SKM-1 treated with dmso at 0.1 percent for 144 hours (cell line): ENCODE data around the gene CIAO2B.
"Not testable (repeated sequence)": the region's sequence is repeated elsewhere in the genome, so short reads cannot be mapped to it uniquely, and the experiment has no call there.

Experiments used
- DNase-seq: peaks from one replicate; lab custom pipeline; 2025; ENCODE audit not compliant: unreplicated experiment; lab: John Stamatoyannopoulos, UW

The CIAO2B gene

DNA sequence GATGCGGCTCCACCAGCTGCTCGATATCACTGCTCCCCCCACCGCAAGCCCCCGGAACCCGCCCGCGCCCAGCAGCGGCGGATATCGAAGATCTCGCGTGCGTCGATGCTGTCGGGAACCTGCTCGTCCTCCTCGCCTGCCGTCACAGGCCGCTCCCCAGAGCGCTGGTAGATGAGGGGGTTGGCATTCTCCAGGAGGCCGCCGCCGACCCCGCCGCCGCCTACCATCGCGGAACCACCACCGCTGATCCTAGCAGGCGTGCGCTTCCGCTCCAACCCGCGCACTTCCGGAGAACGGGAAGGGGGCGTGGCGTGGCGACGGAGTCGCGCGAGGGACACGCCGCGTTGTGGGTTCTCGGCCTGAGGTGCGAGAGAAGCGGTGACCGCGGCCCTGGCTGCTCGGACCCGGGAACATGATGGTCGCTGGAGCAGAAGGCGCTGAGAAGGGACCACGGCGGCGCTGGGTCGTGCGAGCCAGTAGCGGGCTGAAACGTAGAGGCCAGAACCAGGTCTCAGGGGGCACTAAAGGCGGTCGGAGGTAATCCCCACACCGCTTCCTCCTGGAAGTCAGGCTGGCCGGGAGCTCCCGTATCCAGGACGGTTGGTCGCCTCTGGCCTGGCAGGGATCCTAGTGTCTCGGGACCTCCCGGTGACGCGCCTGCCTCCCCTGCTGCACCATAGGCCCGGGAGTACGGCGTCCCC is at the start of gene CIAO2B:
Gene CIAO2B (minus strand): TSS at position 265 of the 701 bp plus-strand sequence. CDS start 38 bp downstream, at position 227.
- DNase-seq = peak; percentile 68

- DNase-seq = no peak
These were observed 48.8 kb upstream of the CIAO2B start for GRCh38 chr16:66983033-66983432.

- no peak for DNase-seq
These were observed 45.0 kb upstream of the CIAO2B start for GRCh38 chr16:66979011-66979717.

DNA sequence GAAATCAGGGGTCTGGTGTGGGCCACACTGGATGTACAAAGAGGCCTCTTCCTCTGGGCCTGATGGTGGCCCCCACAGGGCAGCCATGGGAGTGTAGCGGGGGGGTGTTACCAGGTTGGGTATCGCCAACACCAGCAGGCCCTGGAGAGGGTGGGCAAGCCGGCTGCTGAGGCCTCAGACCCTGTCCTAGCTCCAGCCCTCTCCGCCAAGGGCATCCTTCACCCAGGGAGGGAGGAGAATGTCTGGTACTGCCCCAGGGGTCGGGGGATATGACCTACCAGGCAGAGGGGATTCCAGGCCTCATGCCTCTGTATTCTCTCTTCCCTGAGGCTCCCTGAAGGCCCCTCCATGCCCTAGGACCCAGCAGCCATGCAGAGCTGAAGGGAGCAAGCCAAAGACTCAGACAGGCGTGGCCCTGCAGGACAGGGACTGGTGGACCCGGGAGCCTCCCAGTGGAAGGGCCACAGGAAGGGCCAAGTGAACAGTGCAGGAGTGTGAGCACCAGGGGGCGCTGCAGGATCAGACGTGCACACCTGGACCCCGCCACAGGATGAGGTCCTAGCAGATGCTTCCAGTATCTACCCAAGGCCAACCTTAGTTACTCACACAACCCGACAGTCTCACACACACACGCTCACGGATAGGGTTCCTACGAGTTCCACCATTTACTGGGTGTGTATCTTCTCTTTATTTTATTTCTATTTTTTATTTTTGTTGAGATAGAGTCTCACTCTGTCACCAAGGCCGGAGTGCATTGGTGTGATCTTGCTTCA is 43.3 kb upstream of the CIAO2B start:
- DNase-seq = peak; percentile 75

DNA sequence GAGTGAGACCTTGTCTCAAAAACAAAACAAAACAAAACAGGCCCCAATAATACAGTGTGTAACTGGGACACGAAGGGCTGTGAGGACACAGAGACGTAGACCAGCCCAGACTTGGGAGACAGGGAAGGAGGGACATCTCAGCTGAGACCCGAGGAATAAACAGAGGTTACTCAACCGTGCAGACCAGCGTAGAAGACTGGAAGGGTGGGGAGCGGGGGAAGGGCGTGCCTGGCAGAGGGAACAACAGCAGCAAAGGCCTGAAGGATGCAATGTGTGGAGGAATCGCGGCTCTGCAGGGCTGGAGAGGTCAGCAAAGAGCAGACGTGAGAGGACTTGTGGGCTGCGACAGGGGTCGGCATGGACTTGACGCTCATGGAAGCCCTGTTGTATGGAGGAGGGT is 42.5 kb upstream of the CIAO2B start:
- no peak for DNase-seq

- DNase-seq = no peak
These were observed 41.2 kb upstream of the CIAO2B start for GRCh38 chr16:66975302-66975893.

- DNase-seq = not testable (repeated sequence)
These were observed 40.7 kb upstream of the CIAO2B start for GRCh38 chr16:66974932-66975246.

DNA sequence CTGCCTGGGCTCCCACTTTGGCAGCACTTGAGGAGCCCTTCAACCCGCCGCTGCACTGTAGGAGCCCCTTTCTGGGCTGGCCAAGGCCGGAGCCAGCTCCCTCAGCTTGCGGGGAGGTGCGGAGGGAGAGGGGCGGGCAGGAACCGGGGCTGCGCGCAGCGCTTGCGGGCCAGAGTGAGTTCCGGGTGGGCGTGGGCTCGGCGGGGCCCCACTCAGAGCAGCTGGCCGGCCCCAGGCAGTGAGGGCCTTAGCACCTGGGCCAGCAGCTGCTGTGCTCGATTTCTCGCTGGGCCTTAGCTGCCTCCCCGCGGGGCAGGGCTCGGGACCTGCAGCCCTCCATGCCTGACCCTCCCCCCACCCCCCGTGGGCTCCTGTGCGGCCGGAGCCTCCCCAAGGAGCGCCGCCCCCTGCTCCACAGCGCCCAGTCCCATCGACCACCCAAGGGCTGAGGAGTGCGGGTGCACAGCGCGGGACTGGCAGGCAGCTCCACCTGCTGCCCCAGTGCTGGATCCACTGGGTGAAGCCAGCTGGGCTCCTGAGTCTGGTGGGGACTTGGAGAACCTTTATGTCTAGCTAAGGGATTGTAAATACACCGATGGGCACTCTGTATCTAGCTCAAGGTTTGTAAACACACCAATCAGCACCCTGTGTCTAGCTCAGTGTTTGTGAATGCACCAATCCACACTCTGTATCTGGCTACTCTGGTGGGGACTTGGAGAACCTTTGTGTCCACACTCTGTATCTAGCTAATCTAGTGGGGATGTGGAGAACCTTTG is 40.1 kb upstream of the CIAO2B start:
- DNase-seq = not testable (repeated sequence)

GRCh38 chr16:66973716-66974115 is 39.5 kb upstream of the CIAO2B start:
- no peak for DNase-seq

DNA sequence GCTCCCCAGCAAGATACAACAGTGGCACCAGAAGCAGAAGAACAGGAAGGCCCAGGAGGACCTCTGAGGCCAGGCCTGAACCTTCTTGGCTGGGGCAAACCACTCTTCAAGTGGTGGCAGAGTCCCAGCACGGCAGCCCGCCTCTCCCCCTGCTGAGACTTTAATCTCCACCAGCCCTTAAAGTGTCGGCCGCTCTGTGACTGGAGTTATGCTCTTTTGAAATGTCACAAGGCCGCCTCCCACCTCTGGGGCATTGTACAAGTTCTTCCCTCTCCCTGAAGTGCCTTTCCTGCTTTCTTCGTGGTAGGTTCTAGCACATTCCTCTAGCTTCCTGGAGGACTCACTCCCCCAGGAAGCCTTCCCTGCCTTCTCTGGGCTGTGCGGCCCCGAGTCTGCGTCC is 38.8 kb upstream of the CIAO2B start:
- no peak for DNase-seq

DNA sequence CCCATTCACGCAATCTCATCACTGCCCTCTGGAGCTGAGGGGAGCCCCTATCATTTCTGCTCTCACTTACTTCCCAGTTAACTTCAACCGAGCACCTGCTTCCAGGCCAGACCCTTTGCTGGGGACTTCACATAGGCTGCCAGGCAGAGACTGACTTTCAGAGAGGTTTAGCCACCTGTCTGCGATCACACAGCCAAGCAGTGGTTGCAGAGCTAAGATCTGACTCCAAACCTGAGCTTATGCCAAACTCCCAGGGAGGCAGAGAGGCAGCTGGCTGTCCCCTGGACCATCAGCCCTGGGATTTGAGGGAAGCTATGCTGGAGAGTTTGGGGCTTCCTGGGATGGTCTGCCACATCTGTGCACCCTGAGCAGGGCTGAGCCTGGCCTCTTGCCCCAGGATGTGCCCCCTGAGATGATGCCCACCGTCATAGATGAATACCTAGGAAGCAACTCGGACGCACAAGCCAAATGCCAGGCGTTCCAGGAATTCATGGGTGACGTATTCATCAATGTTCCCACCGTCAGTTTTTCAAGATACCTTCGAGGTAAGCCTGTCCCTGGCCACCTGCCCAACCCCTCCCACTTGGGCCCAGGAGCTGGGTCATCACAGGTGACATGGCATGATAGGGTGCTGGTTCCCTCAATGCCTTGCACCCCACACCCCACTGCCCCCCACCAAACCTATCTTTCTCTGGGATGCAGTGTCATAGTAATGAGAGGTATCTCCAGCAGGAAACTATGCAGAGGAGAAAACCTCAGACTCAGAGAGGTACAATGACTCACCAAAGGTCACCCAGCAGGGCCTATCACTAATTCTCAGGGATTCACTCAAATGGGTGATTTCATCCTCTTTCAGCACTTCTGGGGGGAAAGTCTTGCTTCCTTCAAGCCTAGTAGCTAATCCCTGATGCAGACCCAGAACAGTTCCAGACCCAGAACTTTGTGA is 36.8 kb upstream of the CIAO2B start:
- DNase-seq = no peak

- no peak for DNase-seq
These were observed 34.6 kb upstream of the CIAO2B start for GRCh38 chr16:66968847-66969246.

GRCh38 chr16:66964049-66964448 is 29.8 kb upstream of the CIAO2B start:
- no peak for DNase-seq

- DNase-seq = no peak
These were observed 27.7 kb upstream of the CIAO2B start for GRCh38 chr16:66961914-66962313.

GRCh38 chr16:66961065-66961744 is 27.0 kb upstream of the CIAO2B start, which contains the start of gene CES3:
Gene CES3 (plus strand): TSS chr16:66961266. CDS start chr16:66961308, 42 bp downstream.
- peak; percentile 82 for DNase-seq

- no peak for DNase-seq
These were observed 26.1 kb upstream of the CIAO2B start for GRCh38 chr16:66960270-66960669.

GRCh38 chr16:66959704-66960161 is 25.5 kb upstream of the CIAO2B start:
- peak; percentile 50 for DNase-seq

GRCh38 chr16:66958857-66959703 is 24.9 kb upstream of the CIAO2B start:
- DNase-seq = no peak
